ENCODE measurements around the gene MYO7A.

The MYO7A gene

DNA sequence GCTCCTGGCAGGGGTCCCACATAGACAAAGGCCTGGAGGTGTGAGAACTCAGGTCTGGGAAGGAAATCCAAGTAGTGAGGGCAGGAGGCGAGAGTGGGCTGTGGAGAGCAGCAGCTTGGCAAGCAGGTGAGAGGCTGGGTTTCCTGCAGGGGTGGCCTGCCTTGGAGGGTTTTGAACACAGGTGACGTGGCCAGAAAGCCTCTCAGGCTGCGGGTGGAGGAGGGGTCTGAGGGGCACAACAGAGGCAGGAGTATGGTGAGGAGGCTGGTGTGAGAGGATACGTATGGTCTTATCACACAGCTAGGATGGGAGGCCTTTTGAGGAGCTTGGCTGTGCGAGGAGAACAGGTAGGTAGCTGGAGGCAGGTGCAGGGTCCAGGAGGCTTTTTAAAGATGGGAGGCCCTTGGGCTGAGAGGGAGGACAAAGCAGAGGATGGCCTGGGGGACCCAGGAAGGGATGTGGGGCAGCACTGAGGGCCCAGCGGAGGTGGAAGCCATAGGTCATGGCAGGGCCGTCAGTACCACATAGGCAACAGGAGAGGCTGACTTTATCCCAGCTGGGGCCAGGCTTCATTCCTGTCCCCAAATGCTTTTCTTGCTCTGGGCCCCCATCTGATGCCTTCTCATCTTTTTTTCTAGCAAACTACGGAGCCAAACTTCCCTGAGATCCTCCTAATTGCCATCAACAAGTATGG, 84.4 kb downstream of the MYO7A start:
- no peak overlapping the region for H3K4me3 ChIP-seq (ENCODE audit: low read length in 2 of 2)
- H3K36me3 ChIP-seq (ENCODE audit: control insufficient read depth in 2 of 2, insufficient read depth in 2 of 2, low read length in 2 of 2), result no peaks in the 10 kb centered on the region
- no peaks in the 10 kb centered on the region for H3K9me3 ChIP-seq (ENCODE audit: control insufficient read depth in 2 of 2, low read length in 2 of 2)
- no peaks in the 10 kb centered on the region for H3K27me3 ChIP-seq (ENCODE audit: control insufficient read depth in 1 of 2, insufficient read depth in 2 of 2, low read length in 2 of 2)
- H3K27ac ChIP-seq (ENCODE audit: low read length), result no peak overlapping the region
- H3K4me1 ChIP-seq (ENCODE audit: control insufficient read depth, insufficient read depth, low read length), result peaks cover 5% of the 10 kb centered on the region
- no peak overlapping the region for H3K9ac ChIP-seq (ENCODE audit: low read length in 2 of 2)

DNA sequence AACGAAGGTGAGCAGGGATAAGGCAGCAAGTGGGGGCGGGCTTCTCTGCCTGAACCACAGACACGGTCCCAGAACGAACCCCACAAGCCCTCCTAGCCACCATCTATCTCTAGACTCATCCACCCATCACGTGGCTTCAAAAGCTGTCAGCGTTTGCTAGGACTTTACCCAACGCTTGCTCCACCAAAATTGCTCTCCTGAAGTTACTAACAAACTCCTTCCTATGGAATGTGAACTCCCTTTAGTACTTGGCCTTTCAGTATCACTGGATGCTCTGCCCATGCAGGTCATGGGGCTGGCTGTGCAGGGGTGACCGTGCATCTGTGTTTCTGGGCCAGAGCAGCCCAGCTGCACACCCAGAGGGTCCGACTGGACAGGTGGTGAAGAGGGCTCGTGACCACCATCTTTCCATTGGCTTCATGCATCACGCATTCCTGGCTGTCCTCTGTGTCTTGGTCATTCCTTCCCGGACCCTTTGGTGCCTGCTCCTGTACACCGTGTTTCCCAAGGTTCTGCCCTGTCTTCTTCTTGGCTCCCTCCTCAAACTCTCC, 85.1 kb downstream of the MYO7A start:
- Histone ChIP-seq H3K4me3 (ENCODE audit: low read length in 2 of 2) (no peak overlapping the region), H3K27me3 (ENCODE audit: control insufficient read depth in 1 of 2, insufficient read depth in 2 of 2, low read length in 2 of 2) (no peaks in the 10 kb centered on the region), H3K36me3 (ENCODE audit: control insufficient read depth in 2 of 2, insufficient read depth in 2 of 2, low read length in 2 of 2) (no peaks in the 10 kb centered on the region), H3K27ac (ENCODE audit: low read length) (no peak overlapping the region), H3K9me3 (ENCODE audit: control insufficient read depth in 2 of 2, low read length in 2 of 2) (no peaks in the 10 kb centered on the region), H3K9ac (ENCODE audit: low read length in 2 of 2) (no peak overlapping the region), H3K4me1 (ENCODE audit: control insufficient read depth, insufficient read depth, low read length) (peaks cover under 1% of the 10 kb centered on the region)

DNA sequence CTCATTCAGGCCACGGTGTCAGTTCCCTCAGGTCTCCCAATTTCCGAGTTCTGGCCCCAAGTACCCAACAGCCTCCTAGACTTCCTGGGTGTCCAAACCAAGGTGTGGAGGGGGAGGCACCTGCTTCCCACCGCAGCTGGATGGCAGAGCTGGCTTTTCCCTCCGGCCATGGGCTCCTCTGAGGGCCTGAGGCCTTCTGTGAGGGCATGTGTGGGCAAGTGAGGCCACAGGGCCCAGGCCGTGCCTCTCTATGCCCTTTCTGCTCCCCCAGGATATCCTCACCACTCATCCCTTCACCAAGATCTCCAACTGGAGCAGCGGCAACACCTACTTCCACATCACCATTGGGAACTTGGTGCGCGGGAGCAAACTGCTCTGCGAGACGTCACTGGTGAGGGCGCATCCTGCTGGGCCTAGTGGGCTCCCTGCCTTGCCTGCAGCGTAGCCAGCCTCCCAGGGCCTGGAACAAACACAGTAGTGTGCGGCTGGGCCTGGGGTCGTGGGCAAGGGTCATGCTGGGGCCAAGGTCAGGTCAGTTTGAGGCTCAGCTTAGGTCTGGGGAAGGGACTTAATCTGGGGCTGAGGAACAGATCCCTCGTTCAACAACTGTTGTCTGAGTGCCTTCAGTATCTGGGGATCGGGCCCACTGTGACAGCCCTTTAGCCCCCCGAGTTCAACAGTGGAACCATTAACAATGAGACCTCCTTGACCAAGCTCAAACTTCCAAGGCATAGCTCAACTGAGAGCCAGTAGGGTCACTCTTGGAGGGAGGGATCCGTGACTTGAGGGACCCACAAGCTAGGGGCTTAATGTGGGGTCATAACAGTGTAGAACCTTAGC, 85.8 kb downstream of the MYO7A start:
- H3K36me3 ChIP-seq (ENCODE audit: control insufficient read depth in 2 of 2, insufficient read depth in 2 of 2, low read length in 2 of 2), result no peaks in the 10 kb centered on the region
- H3K9ac ChIP-seq (ENCODE audit: low read length in 2 of 2), result no peak overlapping the region
- no peaks in the 10 kb centered on the region for H3K4me1 ChIP-seq (ENCODE audit: control insufficient read depth, insufficient read depth, low read length)
- H3K27me3 ChIP-seq (ENCODE audit: control insufficient read depth in 1 of 2, insufficient read depth in 2 of 2, low read length in 2 of 2), result no peaks in the 10 kb centered on the region
- no peaks in the 10 kb centered on the region for H3K9me3 ChIP-seq (ENCODE audit: control insufficient read depth in 2 of 2, low read length in 2 of 2)
- H3K4me3 ChIP-seq (ENCODE audit: low read length in 2 of 2), result no peak overlapping the region
- no peak overlapping the region for H3K27ac ChIP-seq (ENCODE audit: low read length)

DNA sequence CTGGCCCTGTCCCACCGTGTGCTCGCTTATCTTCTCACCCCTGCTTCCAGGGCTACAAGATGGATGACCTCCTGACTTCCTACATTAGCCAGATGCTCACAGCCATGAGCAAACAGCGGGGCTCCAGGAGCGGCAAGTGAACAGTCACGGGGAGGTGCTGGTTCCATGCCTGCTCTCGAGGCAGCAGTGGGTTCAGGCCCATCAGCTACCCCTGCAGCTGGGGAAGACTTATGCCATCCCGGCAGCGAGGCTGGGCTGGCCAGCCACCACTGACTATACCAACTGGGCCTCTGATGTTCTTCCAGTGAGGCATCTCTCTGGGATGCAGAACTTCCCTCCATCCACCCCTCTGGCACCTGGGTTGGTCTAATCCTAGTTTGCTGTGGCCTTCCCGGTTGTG, 86.5 kb downstream of the MYO7A start:
- no peaks in the 10 kb centered on the region for H3K36me3 ChIP-seq (ENCODE audit: control insufficient read depth in 2 of 2, insufficient read depth in 2 of 2, low read length in 2 of 2)
- no peak overlapping the region for H3K27ac ChIP-seq (ENCODE audit: low read length)
- H3K4me3 ChIP-seq (ENCODE audit: low read length in 2 of 2), result no peak overlapping the region
- no peaks in the 10 kb centered on the region for H3K9me3 ChIP-seq (ENCODE audit: control insufficient read depth in 2 of 2, low read length in 2 of 2)
- no peak overlapping the region for H3K9ac ChIP-seq (ENCODE audit: low read length in 2 of 2)
- no peaks in the 10 kb centered on the region for H3K4me1 ChIP-seq (ENCODE audit: control insufficient read depth, insufficient read depth, low read length)
- no peaks in the 10 kb centered on the region for H3K27me3 ChIP-seq (ENCODE audit: control insufficient read depth in 1 of 2, insufficient read depth in 2 of 2, low read length in 2 of 2)

DNA sequence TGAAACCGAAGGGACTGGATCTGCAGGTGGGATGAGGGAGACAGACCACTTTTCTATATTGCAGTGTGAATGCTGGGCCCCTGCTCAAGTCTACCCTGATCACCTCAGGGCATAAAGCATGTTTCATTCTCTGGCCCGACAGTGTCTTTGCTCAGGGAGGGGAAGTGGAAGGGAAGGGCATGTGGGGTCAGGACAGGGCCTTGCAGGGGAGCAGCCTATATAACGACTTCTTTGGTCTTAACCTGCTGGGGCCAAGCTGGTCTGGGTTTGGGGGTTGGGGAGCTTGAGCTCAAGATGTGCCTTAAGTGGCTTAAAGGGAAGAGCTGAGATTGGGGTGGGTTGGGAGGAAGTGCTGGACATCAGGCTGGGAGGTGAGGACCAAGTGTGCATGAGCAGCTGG, 87.1 kb downstream of the MYO7A start:
- Histone ChIP-seq H3K27ac (ENCODE audit: low read length) (no peak overlapping the region), H3K9ac (ENCODE audit: low read length in 2 of 2) (no peak overlapping the region), H3K4me3 (ENCODE audit: low read length in 2 of 2) (no peak overlapping the region), H3K36me3 (ENCODE audit: control insufficient read depth in 2 of 2, insufficient read depth in 2 of 2, low read length in 2 of 2) (no peaks in the 10 kb centered on the region), H3K9me3 (ENCODE audit: control insufficient read depth in 2 of 2, low read length in 2 of 2) (no peaks in the 10 kb centered on the region), H3K27me3 (ENCODE audit: control insufficient read depth in 1 of 2, insufficient read depth in 2 of 2, low read length in 2 of 2) (no peaks in the 10 kb centered on the region), H3K4me1 (ENCODE audit: control insufficient read depth, insufficient read depth, low read length) (no peaks in the 10 kb centered on the region)

DNA sequence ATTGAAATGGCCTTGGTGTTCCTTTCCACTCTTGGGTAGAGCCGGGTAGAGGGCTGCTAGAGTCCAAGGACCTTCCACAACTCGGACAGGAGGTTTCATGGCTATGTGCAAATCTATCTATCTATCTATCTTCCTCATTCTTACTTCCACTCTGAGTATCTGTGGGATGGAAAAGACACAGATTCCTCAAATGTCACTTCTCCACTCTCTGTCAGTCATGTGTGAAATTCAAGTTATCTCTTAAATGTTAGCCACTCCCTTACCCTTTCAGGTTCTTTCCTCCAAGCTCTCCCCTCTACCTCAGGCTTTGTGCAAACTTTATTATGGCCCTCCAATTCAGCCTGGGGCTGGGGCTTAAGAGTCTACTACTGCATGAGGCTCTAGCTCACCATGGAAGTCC, 89.1 kb downstream of the MYO7A start:
- Histone ChIP-seq H3K4me1 (ENCODE audit: control insufficient read depth, insufficient read depth, low read length) (no peaks in the 10 kb centered on the region), H3K27ac (ENCODE audit: low read length) (no peak overlapping the region), H3K4me3 (ENCODE audit: low read length in 2 of 2) (no peak overlapping the region), H3K9me3 (ENCODE audit: control insufficient read depth in 2 of 2, low read length in 2 of 2) (no peaks in the 10 kb centered on the region), H3K27me3 (ENCODE audit: control insufficient read depth in 1 of 2, insufficient read depth in 2 of 2, low read length in 2 of 2) (no peaks in the 10 kb centered on the region), H3K36me3 (ENCODE audit: control insufficient read depth in 2 of 2, insufficient read depth in 2 of 2, low read length in 2 of 2) (no peaks in the 10 kb centered on the region), H3K9ac (ENCODE audit: low read length in 2 of 2) (no peak overlapping the region)

DNA sequence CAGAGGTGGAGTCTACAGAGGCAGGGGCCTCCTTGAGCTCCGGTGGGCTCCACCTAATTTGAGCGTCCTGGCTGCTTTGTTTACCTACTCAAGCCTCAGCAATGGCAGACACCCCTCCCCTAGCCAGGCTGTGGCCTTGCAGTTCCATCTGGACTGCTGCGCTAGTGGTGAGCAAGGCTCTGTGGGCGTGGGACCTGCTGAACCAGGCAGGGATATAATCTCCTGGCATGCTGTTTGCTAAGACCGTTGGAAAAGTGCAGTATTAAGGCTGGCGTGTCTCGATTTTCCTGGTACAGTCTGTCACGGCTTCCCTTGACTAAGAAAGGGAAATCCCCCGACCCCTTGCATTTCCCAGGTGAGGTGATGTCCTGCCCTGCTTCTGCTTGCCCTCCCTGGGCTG, 95.8 kb downstream of the MYO7A start:
- H3K4me3 ChIP-seq (ENCODE audit: low read length in 2 of 2), result no peak overlapping the region
- H3K36me3 ChIP-seq (ENCODE audit: control insufficient read depth in 2 of 2, insufficient read depth in 2 of 2, low read length in 2 of 2), result no peaks in the 10 kb centered on the region
- H3K9me3 ChIP-seq (ENCODE audit: control insufficient read depth in 2 of 2, low read length in 2 of 2), result no peaks in the 10 kb centered on the region
- H3K4me1 ChIP-seq (ENCODE audit: control insufficient read depth, insufficient read depth, low read length), result no peaks in the 10 kb centered on the region
- H3K27ac ChIP-seq (ENCODE audit: low read length), result no peak overlapping the region
- no peaks in the 10 kb centered on the region for H3K27me3 ChIP-seq (ENCODE audit: control insufficient read depth in 1 of 2, insufficient read depth in 2 of 2, low read length in 2 of 2)
- H3K9ac ChIP-seq (ENCODE audit: low read length in 2 of 2), result no peak overlapping the region

DNA sequence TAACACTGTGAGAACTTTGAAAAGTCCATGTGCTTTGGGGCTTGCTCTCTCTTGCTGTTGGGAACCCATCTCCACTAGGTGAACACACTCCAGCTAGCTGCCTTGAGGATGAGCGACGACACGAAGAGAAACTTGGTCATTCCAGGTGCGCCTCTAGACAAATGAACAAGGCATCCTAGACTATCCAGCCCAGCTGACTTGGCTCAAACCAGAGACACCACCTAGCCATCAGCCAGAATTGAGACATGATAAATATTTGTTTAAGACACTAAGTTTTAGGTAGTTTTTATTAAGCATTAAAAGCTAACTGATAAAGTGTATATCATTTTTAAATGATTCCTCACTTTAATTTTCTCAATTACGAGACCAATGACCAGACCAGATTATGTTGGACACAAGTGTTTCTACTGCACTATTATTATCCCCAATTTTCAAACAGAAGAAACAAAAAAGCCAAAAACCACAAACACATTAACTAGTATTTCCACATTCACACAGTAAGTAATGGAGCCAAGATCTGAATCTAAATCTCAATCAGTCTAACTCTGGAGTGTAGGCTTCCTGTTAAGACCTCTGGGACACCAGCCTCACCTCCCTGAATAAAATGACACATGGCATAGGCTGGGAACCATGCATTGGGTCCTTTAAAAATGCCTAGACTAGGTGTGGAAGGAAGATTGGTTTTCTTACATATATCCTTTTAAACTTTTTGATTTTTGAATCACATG, 103.0 kb downstream of the MYO7A start:
- Histone ChIP-seq H3K27ac (ENCODE audit: low read length) (no peak overlapping the region), H3K4me1 (ENCODE audit: control insufficient read depth, insufficient read depth, low read length) (no peaks in the 10 kb centered on the region), H3K27me3 (ENCODE audit: control insufficient read depth in 1 of 2, insufficient read depth in 2 of 2, low read length in 2 of 2) (no peaks in the 10 kb centered on the region), H3K36me3 (ENCODE audit: control insufficient read depth in 2 of 2, insufficient read depth in 2 of 2, low read length in 2 of 2) (no peaks in the 10 kb centered on the region), H3K9ac (ENCODE audit: low read length in 2 of 2) (no peak overlapping the region), H3K4me3 (ENCODE audit: low read length in 2 of 2) (no peak overlapping the region), H3K9me3 (ENCODE audit: control insufficient read depth in 2 of 2, low read length in 2 of 2) (no peaks in the 10 kb centered on the region)

DNA sequence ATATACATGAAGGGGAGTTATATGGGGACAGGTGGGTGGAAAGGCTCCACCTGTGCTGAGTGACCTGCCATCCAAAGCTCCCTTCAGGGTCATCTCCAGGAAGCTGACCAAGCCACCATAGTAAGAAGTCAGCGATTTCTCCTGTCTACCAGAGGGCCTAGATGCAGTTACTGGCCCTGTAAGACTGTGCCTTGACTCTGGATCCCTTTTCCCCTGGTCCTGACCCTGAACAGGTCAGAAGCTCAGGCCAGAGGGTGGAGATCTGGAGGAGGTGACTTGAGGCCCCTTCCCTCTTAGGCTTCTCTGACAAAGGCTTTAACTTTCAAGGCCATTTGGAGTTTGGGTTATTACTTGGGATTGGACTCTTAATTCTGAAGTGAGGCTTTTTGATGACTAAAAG, 103.8 kb downstream of the MYO7A start:
- H3K9ac ChIP-seq (ENCODE audit: low read length in 2 of 2), result no peak overlapping the region
- H3K9me3 ChIP-seq (ENCODE audit: control insufficient read depth in 2 of 2, low read length in 2 of 2), result no peaks in the 10 kb centered on the region
- H3K4me3 ChIP-seq (ENCODE audit: low read length in 2 of 2), result no peak overlapping the region
- H3K36me3 ChIP-seq (ENCODE audit: control insufficient read depth in 2 of 2, insufficient read depth in 2 of 2, low read length in 2 of 2), result no peaks in the 10 kb centered on the region
- H3K27ac ChIP-seq (ENCODE audit: low read length), result no peak overlapping the region
- H3K27me3 ChIP-seq (ENCODE audit: control insufficient read depth in 1 of 2, insufficient read depth in 2 of 2, low read length in 2 of 2), result no peaks in the 10 kb centered on the region
- no peaks in the 10 kb centered on the region for H3K4me1 ChIP-seq (ENCODE audit: control insufficient read depth, insufficient read depth, low read length)

DNA sequence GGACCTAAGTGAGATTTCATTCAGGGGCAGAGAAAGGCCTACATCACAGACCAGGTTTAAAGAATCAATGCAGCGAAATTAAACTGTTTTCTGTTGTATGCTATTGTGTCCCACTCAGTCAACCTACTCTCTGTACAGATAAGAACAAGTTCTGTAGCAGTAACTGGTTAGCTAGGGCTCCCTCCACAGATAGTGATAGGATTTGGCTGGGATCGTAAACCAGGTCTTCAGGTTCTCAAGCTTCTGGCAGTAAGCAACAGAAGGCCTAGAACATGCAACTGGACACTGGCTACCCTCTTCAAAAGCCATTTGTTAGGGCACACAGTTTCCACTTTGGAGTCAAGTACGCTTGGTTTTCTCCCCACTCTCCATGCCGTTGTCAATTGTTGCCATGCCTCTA, 104.2 kb downstream of the MYO7A start:
- H3K27me3 ChIP-seq (ENCODE audit: control insufficient read depth in 1 of 2, insufficient read depth in 2 of 2, low read length in 2 of 2), result no peaks in the 10 kb centered on the region
- H3K27ac ChIP-seq (ENCODE audit: low read length), result no peak overlapping the region

More for the DNA sequence above, 104.2 kb downstream of the MYO7A start:
- H3K36me3 ChIP-seq (ENCODE audit: control insufficient read depth in 2 of 2, insufficient read depth in 2 of 2, low read length in 2 of 2), result no peaks in the 10 kb centered on the region
- no peak overlapping the region for H3K9ac ChIP-seq (ENCODE audit: low read length in 2 of 2)
- H3K4me1 ChIP-seq (ENCODE audit: control insufficient read depth, insufficient read depth, low read length), result no peaks in the 10 kb centered on the region
- H3K9me3 ChIP-seq (ENCODE audit: control insufficient read depth in 2 of 2, low read length in 2 of 2), result no peaks in the 10 kb centered on the region
- H3K4me3 ChIP-seq (ENCODE audit: low read length in 2 of 2), result no peak overlapping the region

Data from stomach smooth muscle (tissue), 2 donors.